Neural progenitor cell (in vitro differentiated cells): ENCODE measurements around the gene OR7C2. TPM values are rescaled to one million over a fixed set of nuclear protein-coding genes. Genes with fewer than 3 reads are reported as not detected.

ENCODE experiments used
- DNase-seq: peaks from one replicate; pipeline ENCODE4 v3.0.0-alpha.2; 2016; ENCODE audit warnings: low spot score
- H2AFZ ChIP-seq: fragments of 200-600 bp; sonication (generic); replicated peaks from 2 replicates; pipeline ENCODE4 v1.6.1; 2016; ENCODE audit warnings: antibody characterized with exemption
- H3F3A ChIP-seq: fragments of 200-600 bp; sonication (generic); 2 replicates; pipeline ENCODE4 v1.6.1; 2016; ENCODE audit warnings: antibody characterized with exemption, low read depth
- H3K27ac ChIP-seq: fragments of 200-600 bp; sonication (generic); 2 replicates; pipeline ENCODE4 v1.5.1; 2016; ENCODE audit warnings: mild to moderate bottlenecking
- H3K27me3 ChIP-seq: fragments of 200-600 bp; sonication (generic); 2 replicates; pipeline ENCODE4 v1.6.1; 2016; ENCODE audit warnings: mild to moderate bottlenecking, moderate library complexity
- H3K36me3 ChIP-seq: fragments of 200-600 bp; sonication (generic); 2 replicates; pipeline ENCODE4 v1.5.1; 2016
- H3K4me1 ChIP-seq: fragments of 200-600 bp; sonication (generic); 2 replicates; pipeline ENCODE4 v1.6.1; 2016; ENCODE audit warnings: mixed run types
- H3K4me2 ChIP-seq: fragments of 200-600 bp; sonication (generic); 2 replicates; pipeline ENCODE4 v1.6.1; 2016
- H3K4me3 ChIP-seq: fragments of 200-600 bp; sonication (generic); 2 replicates; pipeline ENCODE4 v1.5.1; 2016
- H3K79me2 ChIP-seq: fragments of 200-600 bp; sonication (generic); 2 replicates; pipeline ENCODE4 v1.6.1; 2016; ENCODE audit warnings: low read depth
- H3K9ac ChIP-seq: fragments of 200-600 bp; sonication (generic); 2 replicates; pipeline ENCODE4 v1.6.1; 2016
- H3K9me3 ChIP-seq: fragments of 200-600 bp; sonication (generic); 2 replicates; pipeline ENCODE4 v1.5.1; 2016; ENCODE audit warnings: low read depth
- H4K20me1 ChIP-seq: fragments of 200-600 bp; sonication (generic); 2 replicates; pipeline ENCODE4 v1.6.1; 2016; ENCODE audit warnings: low read depth
- H3K27ac Mint-ChIP-seq: 3 replicates; pipeline ENCODE4 v1.8.0; 2021; ENCODE audit warnings: mixed read lengths
- H3K27me3 Mint-ChIP-seq: 2 replicates; pipeline ENCODE4 v1.8.0; 2022; ENCODE audit warnings: low read depth, mild to moderate bottlenecking, inconsistent platforms, moderate library complexity, mixed read lengths; ENCODE audit not compliant: insufficient read depth
- H3K36me3 Mint-ChIP-seq: 3 replicates; pipeline ENCODE4 v1.8.0; 2021; ENCODE audit warnings: mixed read lengths
- H3K4me1 Mint-ChIP-seq: 3 replicates; pipeline ENCODE4 v1.8.0; 2021; ENCODE audit warnings: mixed read lengths
- H3K4me3 Mint-ChIP-seq: 3 replicates; pipeline ENCODE4 v1.8.0; 2021; ENCODE audit warnings: mild to moderate bottlenecking, moderate library complexity, mixed read lengths
- H3K9me3 Mint-ChIP-seq: 3 replicates; pipeline ENCODE4 v1.8.0; 2020; ENCODE audit warnings: mixed read lengths
- EZH2 ChIP-seq: fragments of 200-600 bp; sonication (generic); IDR thresholded peaks from 2 replicates; pipeline ENCODE4 v1.6.1; 2017; ENCODE audit warnings: antibody characterized with exemption, mild to moderate bottlenecking, moderate library complexity
- EZH2phosphoT487 ChIP-seq: fragments of 200-600 bp; sonication (generic); IDR thresholded peaks from 2 replicates; pipeline ENCODE4 v1.6.1; 2017; ENCODE audit warnings: antibody characterized with exemption
- total RNA-seq: library from RNA; depleted of rRNA; stranded (reverse); fragments of >200 nt; gene quantifications from 2 replicates; pipeline ENCODE4 v1.2.3, GENCODE V29; 2015; ENCODE audit warnings: low replicate concordance
- TF ChIP-seq, protein P1 (sequence below): fragments of 200-600 bp; sonication (generic); IDR thresholded peaks from 2 replicates; pipeline ENCODE4 v1.5.1; 2017; ENCODE audit warnings: antibody characterized with exemption, mild to moderate bottlenecking

The OR7C2 gene
- total RNA-seq, 1 donor from 2014 or later, result not detected

DNA sequence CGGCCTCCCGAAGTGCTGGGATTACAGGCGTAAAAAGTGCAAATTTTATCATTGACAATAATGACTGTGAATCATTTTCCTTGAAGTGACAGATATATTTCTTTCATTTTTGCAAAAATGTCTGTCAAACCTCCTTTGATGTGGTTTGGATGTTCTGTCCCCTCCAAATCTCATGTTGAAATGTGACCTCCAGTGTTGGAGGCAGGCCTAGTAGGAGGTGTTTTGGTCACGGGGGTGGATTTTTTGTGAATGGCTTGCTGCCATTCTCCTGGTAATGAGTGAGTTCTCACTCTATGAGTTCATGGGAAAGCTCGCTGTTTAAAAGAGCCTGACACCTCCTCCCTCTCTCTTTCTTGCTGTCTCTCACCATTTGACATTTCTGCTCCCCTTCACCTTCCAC, 43.8 kb downstream of the OR7C2 start:
- Mint-ChIP-seq H3K4me3 (no peak overlapping the region), H3K36me3 (no peaks in the 10 kb centered on the region), H3K27ac (no peak overlapping the region), H3K4me1 (peaks cover 2% of the 10 kb centered on the region), H3K27me3 (peaks cover 18% of the 10 kb centered on the region), H3K9me3 (no peaks in the 10 kb centered on the region)
- H3K4me3 ChIP-seq, result no peak overlapping the region
- no peak overlapping the region for H3K9ac ChIP-seq
- no peak overlapping the region for H2AFZ ChIP-seq
- H3K79me2 ChIP-seq, result no peaks in the 10 kb centered on the region
- DNase-seq, result no peak
- no peaks in the 10 kb centered on the region for H3F3A ChIP-seq
- TF ChIP-seq EZH2phosphoT487 (no peak), EZH2 (no peak)
- TF ChIP-seq, protein P1, sequence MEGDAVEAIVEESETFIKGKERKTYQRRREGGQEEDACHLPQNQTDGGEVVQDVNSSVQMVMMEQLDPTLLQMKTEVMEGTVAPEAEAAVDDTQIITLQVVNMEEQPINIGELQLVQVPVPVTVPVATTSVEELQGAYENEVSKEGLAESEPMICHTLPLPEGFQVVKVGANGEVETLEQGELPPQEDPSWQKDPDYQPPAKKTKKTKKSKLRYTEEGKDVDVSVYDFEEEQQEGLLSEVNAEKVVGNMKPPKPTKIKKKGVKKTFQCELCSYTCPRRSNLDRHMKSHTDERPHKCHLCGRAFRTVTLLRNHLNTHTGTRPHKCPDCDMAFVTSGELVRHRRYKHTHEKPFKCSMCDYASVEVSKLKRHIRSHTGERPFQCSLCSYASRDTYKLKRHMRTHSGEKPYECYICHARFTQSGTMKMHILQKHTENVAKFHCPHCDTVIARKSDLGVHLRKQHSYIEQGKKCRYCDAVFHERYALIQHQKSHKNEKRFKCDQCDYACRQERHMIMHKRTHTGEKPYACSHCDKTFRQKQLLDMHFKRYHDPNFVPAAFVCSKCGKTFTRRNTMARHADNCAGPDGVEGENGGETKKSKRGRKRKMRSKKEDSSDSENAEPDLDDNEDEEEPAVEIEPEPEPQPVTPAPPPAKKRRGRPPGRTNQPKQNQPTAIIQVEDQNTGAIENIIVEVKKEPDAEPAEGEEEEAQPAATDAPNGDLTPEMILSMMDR, result no peak
- no peak overlapping the region for H3K4me2 ChIP-seq
- H3K4me1 ChIP-seq, result no peaks in the 10 kb centered on the region
- H3K9me3 ChIP-seq, result no peaks in the 10 kb centered on the region
- H3K27me3 ChIP-seq, result peaks cover 45% of the 10 kb centered on the region
- H3K36me3 ChIP-seq, result no peaks in the 10 kb centered on the region
- no peaks in the 10 kb centered on the region for H4K20me1 ChIP-seq
- no peak overlapping the region for H3K27ac ChIP-seq

Other genes starting within 250 kb of the OR7C2 start
- gene ADGRE2, start 162.9 kb upstream of the OR7C2 start, total RNA-seq, result 0.28 and 0.34 TPM in 2 replicates
- gene OR7A5, start 106.3 kb upstream of the OR7C2 start, total RNA-seq, result not detected in 2 replicates
- gene OR7C1, start 106.3 kb upstream of the OR7C2 start, total RNA-seq, result not detected in 2 replicates
- gene OR7A10, start 92.6 kb upstream of the OR7C2 start, total RNA-seq, result not detected in 2 replicates
- gene OR7A17, start 55.4 kb upstream of the OR7C2 start, total RNA-seq, result not detected in 2 replicates
- gene SLC1A6, start 38.4 kb downstream of the OR7C2 start, total RNA-seq, result 15.0 and 21.5 TPM in 2 replicates
- not detected in 2 replicates for gene CASP14, start 108.0 kb downstream of the OR7C2 start, total RNA-seq
- not detected in 2 replicates for gene OR1I1, start 140.7 kb downstream of the OR7C2 start, total RNA-seq
- 8.0 and 25.2 TPM in 2 replicates for gene SYDE1, start 165.9 kb downstream of the OR7C2 start, total RNA-seq